Activated CD4-positive, CD25-positive, alpha-beta regulatory T cell treated with anti-CD3 and anti-CD28 coated beads, Interleukin-2, amount 50 U/mL, for 24 hours (primary cell): ENCODE measurements around the gene MGAT5.

Source experiments
- ATAC-seq, 2 donors: fragments of 150-1000 bp; cut with Tn5 transposase; one replicate each; pipeline ENCODE4 v1.10.0; 2021; ENCODE audit warnings: mild to moderate bottlenecking in 1 of 2, moderate library complexity in 1 of 2

The MGAT5 gene

DNA sequence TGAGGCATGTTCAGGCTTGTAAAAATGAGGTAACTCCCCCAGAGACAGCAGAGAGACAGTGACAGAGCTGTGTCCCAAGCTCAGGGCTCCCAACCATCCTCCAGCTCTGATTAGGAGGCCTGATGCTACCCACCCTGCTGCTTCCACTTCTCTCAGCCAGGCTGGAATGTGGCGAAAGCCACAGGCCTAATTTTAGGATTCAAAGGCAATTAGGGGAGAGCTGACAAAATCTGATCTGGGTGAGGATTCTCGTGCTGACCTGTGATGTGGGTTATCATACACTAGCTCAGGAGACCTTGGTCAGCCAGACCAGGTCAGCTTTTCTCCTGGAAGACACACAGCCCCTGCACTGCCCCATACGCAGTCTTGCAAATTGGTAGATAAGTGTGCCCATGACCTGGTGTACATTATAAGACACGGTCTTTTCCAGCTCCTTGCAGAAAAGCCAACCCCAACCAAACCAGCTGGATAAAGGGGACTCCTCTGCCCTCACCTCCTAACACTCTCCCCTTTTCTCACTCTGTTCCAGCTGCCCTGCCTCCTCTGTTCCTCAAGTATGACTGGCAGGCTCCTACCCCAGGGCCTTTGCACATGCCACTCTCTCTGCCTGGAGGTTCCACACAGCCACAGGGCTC is 225.9 kb downstream of the MGAT5 start:
- ATAC-seq, result no peak

GRCh38 chr2:134482131-134482723 is 228.4 kb downstream of the MGAT5 start:
- ATAC-seq, result no peak

DNA sequence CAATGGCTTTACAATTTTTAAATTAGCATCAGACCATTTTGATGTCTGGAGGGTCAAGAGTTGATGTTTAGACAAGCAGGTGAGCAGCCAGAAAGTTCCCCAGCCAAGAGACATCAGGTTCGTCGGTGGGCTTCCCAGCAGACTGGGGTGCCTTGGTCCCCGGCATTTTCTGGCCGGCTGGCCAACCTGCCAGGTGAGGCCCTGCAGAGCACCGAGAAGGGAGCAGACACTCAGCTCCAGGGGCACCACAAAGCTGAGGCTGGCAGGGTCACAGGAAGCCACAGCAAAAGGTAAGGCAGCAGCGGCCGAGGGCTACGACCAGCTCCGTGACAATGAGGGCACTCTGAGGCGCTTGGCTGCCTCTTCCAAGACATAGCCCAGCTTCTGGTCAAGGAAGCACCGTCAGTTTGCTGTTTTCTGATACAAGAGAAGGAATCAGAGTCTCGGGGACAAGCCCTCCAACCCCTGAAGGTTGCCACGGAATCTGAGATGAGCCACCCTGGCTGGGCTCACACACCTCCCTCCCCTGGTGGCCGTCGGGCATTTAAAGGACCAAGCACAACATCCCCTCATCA is 229.0 kb downstream of the MGAT5 start:
- no peak for ATAC-seq

DNA sequence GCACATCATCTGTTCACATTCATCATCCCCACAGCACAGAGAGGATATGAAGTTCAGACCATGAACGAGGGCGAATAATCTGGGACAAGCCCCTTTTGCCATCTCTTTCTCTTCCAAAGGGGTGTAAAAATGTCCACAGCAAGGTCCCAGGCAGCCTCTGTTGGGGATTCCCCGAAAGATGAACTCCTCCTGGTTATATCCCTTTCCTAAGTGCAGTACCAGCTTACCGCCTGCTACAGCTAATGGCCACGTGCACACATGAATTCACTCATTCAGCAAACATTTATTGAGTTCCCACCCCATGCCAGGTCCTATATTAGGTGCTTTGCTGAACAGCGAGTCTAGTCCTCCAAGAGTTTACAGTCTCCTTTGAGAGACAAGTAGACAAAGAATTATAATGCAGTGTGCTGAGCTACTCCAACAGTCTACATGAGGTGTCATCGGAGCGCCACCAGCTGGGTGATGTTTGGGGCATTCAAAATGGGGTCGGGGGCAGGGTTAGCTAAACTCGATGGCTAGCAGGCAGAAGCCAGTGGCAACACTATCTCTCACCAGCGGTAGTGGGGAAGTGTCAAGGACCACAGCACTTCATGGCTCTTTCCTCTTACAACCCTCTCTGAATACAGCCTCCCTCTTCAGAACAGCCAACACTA is 236.0 kb downstream of the MGAT5 start:
- no peak for ATAC-seq

GRCh38 chr2:134490559-134490958 is 236.7 kb downstream of the MGAT5 start:
- no peak for ATAC-seq

GRCh38 chr2:134491022-134491421 is 237.2 kb downstream of the MGAT5 start:
- no peak for ATAC-seq

GRCh38 chr2:134491771-134492441 is 238.0 kb downstream of the MGAT5 start:
- ATAC-seq, result no peak

GRCh38 chr2:134493797-134494196 is 239.9 kb downstream of the MGAT5 start:
- no peak for ATAC-seq

- no peak for ATAC-seq
These were observed 244.8 kb downstream of the MGAT5 start for GRCh38 chr2:134498654-134499053.

DNA sequence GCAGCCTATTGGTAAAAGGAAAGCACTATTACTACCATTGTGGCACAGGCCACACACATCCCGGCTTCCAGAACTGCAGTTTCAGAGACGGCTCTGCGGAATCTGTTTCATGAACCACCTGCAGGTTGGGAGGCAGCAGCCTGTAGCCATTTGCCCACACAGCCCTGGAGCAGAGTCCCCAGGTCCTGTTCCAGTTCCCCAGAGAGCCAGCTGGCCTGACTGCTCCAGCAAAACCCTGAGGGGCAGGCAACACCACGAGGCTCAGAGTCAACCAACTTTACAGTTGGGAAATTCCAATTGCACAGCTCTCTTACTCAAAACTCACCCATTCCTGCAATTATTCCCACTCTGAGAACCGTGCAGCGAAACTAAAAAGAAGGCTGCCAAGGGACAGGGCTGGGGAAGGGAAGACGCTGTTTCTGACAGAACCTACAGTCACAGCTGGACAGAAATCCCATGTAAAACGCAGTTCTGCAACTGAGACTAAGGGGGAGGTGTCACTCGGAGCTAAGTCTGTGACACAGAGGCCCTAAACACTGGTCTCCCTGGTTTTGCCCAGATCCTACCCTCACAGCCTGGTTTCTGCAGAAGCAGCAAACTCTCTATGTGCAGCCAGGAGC is 245.5 kb downstream of the MGAT5 start:
- ATAC-seq, result no peak

- no peak for ATAC-seq
These were observed 246.5 kb downstream of the MGAT5 start for GRCh38 chr2:134500211-134500935.

GRCh38 chr2:134501476-134502091 is 247.7 kb downstream of the MGAT5 start:
- no peak for ATAC-seq

GRCh38 chr2:134502104-134502503 is 248.2 kb downstream of the MGAT5 start:
- no peak for ATAC-seq
